H1 (cell line): ENCODE measurements around the gene CRYBG3. TPM values are rescaled to one million over a fixed set of nuclear protein-coding genes. Genes with fewer than 3 reads are reported as not detected.

Experiments
- CTCF ChIA-PET: fragments of 300-600 bp; sonication (Branson Sonifier 250); formaldehyde crosslinking; loops from one replicate; lab custom pipeline; 2021; ENCODE audit not compliant: partially characterized antibody; lab: Charles Lee
- POLR2A ChIA-PET: fragments of 300-600 bp; sonication (Branson Sonifier 250); formaldehyde crosslinking; loops from one replicate; lab custom pipeline; 2021; ENCODE audit warnings: inconsistent platforms; ENCODE audit not compliant: partially characterized antibody; lab: Charles Lee
- DNase-seq, 2 experiments: peaks; one replicate each; pipeline versions ENCODE4 v3.0.0 to v3.0.0-alpha.2; 2010 to 2022; ENCODE audit warnings: low spot score in 2 of 2, low read depth in 1 of 2, mixed read lengths in 1 of 2
- FAIRE-seq: peaks from 2 replicates; lab custom pipeline; 2011; peaks lifted over from hg19 to GRCh38; lab: Jason Lieb, UNC
- H2AFZ ChIP-seq: 2 replicates; pipeline ENCODE4 v1.8.1; 2012; ENCODE audit warnings: low read length, inconsistent platforms
- H2AK5ac ChIP-seq: 2 replicates; pipeline ENCODE4 v1.6.1; 2013; ENCODE audit warnings: low read depth, low read length
- H2BK120ac ChIP-seq: replicated peaks from 2 replicates; pipeline ENCODE3; 2013; ENCODE audit warnings: low read depth, low read length, inconsistent platforms
- H2BK12ac ChIP-seq: 2 replicates; pipeline ENCODE4 v1.6.1; 2013; ENCODE audit warnings: low read depth, low read length
- H2BK15ac ChIP-seq: 2 replicates; pipeline ENCODE4 v1.6.1; 2013; ENCODE audit warnings: low read length
- H2BK20ac ChIP-seq: 2 replicates; pipeline ENCODE4 v1.6.1; 2013; ENCODE audit warnings: low read length
- H2BK5ac ChIP-seq: 2 replicates; pipeline ENCODE4 v1.6.1; 2013; ENCODE audit warnings: low read depth, low read length
- H3K14ac ChIP-seq: 2 replicates; pipeline ENCODE4 v1.6.1; 2013; ENCODE audit warnings: inconsistent platforms; ENCODE audit not compliant: insufficient read length
- H3K18ac ChIP-seq: 2 replicates; pipeline ENCODE4 v1.6.1; 2013; ENCODE audit warnings: low read length; ENCODE audit errors: extremely low read depth
- H3K23ac ChIP-seq: 2 replicates; pipeline ENCODE4 v1.6.1; 2013; ENCODE audit warnings: inconsistent platforms; ENCODE audit not compliant: insufficient read length
- H3K23me2 ChIP-seq: 2 replicates; pipeline ENCODE4 v1.6.1; 2013; ENCODE audit warnings: low read depth, low read length
- H3K27ac ChIP-seq: 2 replicates; pipeline ENCODE4 v1.6.1; 2011; ENCODE audit warnings: low read depth, low read length, inconsistent platforms
- H3K27me3 ChIP-seq, 4 experiments: replicated peaks in 1 of 4; 1 replicate in 1 of 4; 2 replicates in 3 of 4; pipeline versions ENCODE4 v1.6.1 to v1.8.1; 2011 to 2013; ENCODE audit warnings: low read length in 3 of 4, mild to moderate bottlenecking in 3 of 4, inconsistent platforms in 2 of 4, mixed read lengths in 2 of 4, moderate library complexity in 1 of 4; ENCODE audit not compliant: control insufficient read depth in 3 of 4, insufficient read depth in 3 of 4; ENCODE audit errors: extremely low read depth in 1 of 4
- H3K36me3 ChIP-seq, 4 experiments: 2 replicates each; pipeline versions ENCODE4 v1.6.1 to v1.8.1; 2011 to 2013; ENCODE audit warnings: mild to moderate bottlenecking in 4 of 4, low read length in 3 of 4, moderate library complexity in 2 of 4, control low read depth in 1 of 4, inconsistent platforms in 1 of 4; ENCODE audit not compliant: insufficient read depth in 4 of 4, control insufficient read depth in 2 of 4
- H3K4ac ChIP-seq: replicated peaks from 2 replicates; pipeline ENCODE3; 2013; ENCODE audit warnings: low read length, low read depth, mixed read lengths, inconsistent platforms; ENCODE audit not compliant: insufficient read length
- H3K4me1 ChIP-seq, 4 experiments: replicated peaks in 1 of 4; 1 replicate in 1 of 4; 2 replicates in 3 of 4; pipeline versions ENCODE4 v1.6.1 to v1.8.1; 2011 to 2013; ENCODE audit warnings: low read length in 3 of 4, inconsistent platforms in 2 of 4, mixed read lengths in 1 of 4; ENCODE audit not compliant: insufficient read depth in 4 of 4, control insufficient read depth in 3 of 4
- H3K4me2 ChIP-seq, 2 experiments: 2 replicates each; pipeline versions ENCODE4 v1.6.1 to v1.8.1; 2011 to 2013; ENCODE audit warnings: low read depth in 2 of 2, low read length in 2 of 2, control low read depth in 1 of 2, inconsistent platforms in 1 of 2, mild to moderate bottlenecking in 1 of 2; ENCODE audit not compliant: insufficient read depth in 1 of 2
- H3K4me3 ChIP-seq, 4 experiments: fragments of 200-600, 300-600 bp in 1 of 4; sonication (generic), shearing (Covaris generic), sonication (Bioruptor Twin) in 1 of 4; 2 replicates each; pipeline versions ENCODE4 v1.5.1 to v1.8.1; 2011 to 2016; ENCODE audit warnings: low read length in 4 of 4, low read depth in 3 of 4, control low read depth in 2 of 4, inconsistent platforms in 2 of 4, mild to moderate bottlenecking in 2 of 4, mixed read lengths in 1 of 4, moderate library complexity in 1 of 4; ENCODE audit not compliant: insufficient read depth in 2 of 4; ENCODE audit errors: extremely low read depth in 1 of 4
- H3K56ac ChIP-seq: replicated peaks from 2 replicates; pipeline ENCODE3; 2013; ENCODE audit warnings: low read depth, mild to moderate bottlenecking, mixed read lengths, low read length, inconsistent platforms; ENCODE audit not compliant: insufficient read length
- H3K79me1 ChIP-seq: 2 replicates; pipeline ENCODE4 v1.6.1; 2013; ENCODE audit warnings: low read depth, low read length, control low read depth
- H3K79me2 ChIP-seq, 2 experiments: 2 replicates each; pipeline versions ENCODE4 v1.6.1 to v1.8.1; 2012 to 2013; ENCODE audit warnings: low read length in 2 of 2, mild to moderate bottlenecking in 2 of 2, inconsistent platforms in 1 of 2; ENCODE audit not compliant: insufficient read depth in 2 of 2, control insufficient read depth in 1 of 2
- H3K9ac ChIP-seq, 4 experiments: replicated peaks in 1 of 4; 1 replicate in 1 of 4; 2 replicates in 3 of 4; pipeline versions ENCODE4 v1.6.1 to v1.8.1; 2011 to 2013; ENCODE audit warnings: low read depth in 3 of 4, low read length in 3 of 4, control low read depth in 2 of 4, mild to moderate bottlenecking in 2 of 4, moderate library complexity in 2 of 4, inconsistent platforms in 1 of 4; ENCODE audit errors: extremely low read depth in 1 of 4
- H3K9me3 ChIP-seq, 2 experiments: 2 replicates each; pipeline versions ENCODE4 v1.6.1 to v1.8.1; 2012 to 2013; ENCODE audit warnings: mild to moderate bottlenecking in 2 of 2, moderate library complexity in 2 of 2, control low read depth in 1 of 2, inconsistent platforms in 1 of 2, low read depth in 1 of 2, low read length in 1 of 2, mixed read lengths in 1 of 2; ENCODE audit not compliant: insufficient read depth in 2 of 2
- H4K20me1 ChIP-seq, 2 experiments: replicated peaks in 1 of 2; 2 replicates each; pipeline versions ENCODE3 to v1.8.1; 2011 to 2013; ENCODE audit warnings: inconsistent platforms in 2 of 2, low read length in 2 of 2, mild to moderate bottlenecking in 1 of 2; ENCODE audit not compliant: insufficient read depth in 2 of 2, control insufficient read depth in 1 of 2
- H4K5ac ChIP-seq: 2 replicates; pipeline ENCODE4 v1.6.1; 2013; ENCODE audit warnings: low read length, low read depth, mixed read lengths, inconsistent platforms; ENCODE audit not compliant: insufficient read length
- H4K8ac ChIP-seq: 2 replicates; pipeline ENCODE4 v1.8.0; 2013; ENCODE audit warnings: mild to moderate bottlenecking, moderate library complexity, low read length, inconsistent platforms; ENCODE audit not compliant: insufficient read depth; ENCODE audit errors: extremely low read depth
- H4K91ac ChIP-seq: replicated peaks from 2 replicates; pipeline ENCODE3; 2013; ENCODE audit warnings: low read length, mixed read lengths, inconsistent platforms; ENCODE audit not compliant: insufficient read length
- ATF2 ChIP-seq: IDR thresholded peaks from 2 replicates; pipeline ENCODE4 v1.6.1; 2012; ENCODE audit warnings: low read length, inconsistent platforms
- RBBP5 ChIP-seq: IDR thresholded peaks from 2 replicates; pipeline ENCODE4 v1.7.1; 2012; ENCODE audit warnings: low read depth, mild to moderate bottlenecking, inconsistent platforms, low read length, moderate library complexity, borderline replicate concordance
- SP1 ChIP-seq: IDR thresholded peaks from 2 replicates; pipeline ENCODE4 v1.6.1; 2011; ENCODE audit warnings: low read depth, low read length
- TAF1 ChIP-seq: IDR thresholded peaks from 2 replicates; pipeline ENCODE4 v1.6.1; 2011; ENCODE audit warnings: mild to moderate bottlenecking, low read depth, low read length
- TBP ChIP-seq: IDR thresholded peaks from 2 replicates; pipeline ENCODE4 v1.6.1; 2011; ENCODE audit warnings: low read depth, low read length, improper control_type of control experiment
- YY1 ChIP-seq: IDR thresholded peaks from 2 replicates; pipeline ENCODE4 v1.6.1; 2011; ENCODE audit warnings: low read depth, mild to moderate bottlenecking, low read length
- WGBS, 2 experiments: shearing (Covaris generic) in 1 of 2; methylation state at CpG; one replicate each; pipeline versions ENCODE4 v1.1.6 to v1.1.7; 2013 to 2015; ENCODE audit warnings: low lambda C conversion rate in 2 of 2, mixed read lengths in 2 of 2, inconsistent platforms in 1 of 2, low coverage in 1 of 2, missing lambda C conversion rate in 1 of 2; ENCODE audit not compliant: insufficient replicate concordance in 2 of 2, insufficient coverage in 1 of 2, insufficient read length in 1 of 2; ENCODE audit errors: extremely low coverage in 1 of 2, missing lambda C conversion rate in 1 of 2; 5-methylcytosine and 5-hydroxymethylcytosine counted together
- polyA plus RNA-seq, 7 experiments: library from polyadenylated mRNA; depleted of rRNA in 3 of 7; stranded (reverse) in 5 of 7; unstranded in 2 of 7; fragments of >200 nt in 5 of 7; fragments of 200-250 nt in 2 of 7; gene quantifications; 1 replicate in 5 of 7; 2 replicates in 1 of 7; 4 replicates in 1 of 7; pipeline versions ENCODE4 v1.2.1 to v1.2.3, GENCODE V29; 2011 to 2013; ENCODE audit warnings: missing spikeins in 2 of 7, mixed read lengths in 2 of 7
- total RNA-seq: library from RNA; stranded (reverse); fragmentation: NEBNext Ultra II Directional; extraction: Animal tissue kit (Norgen Biotek cat#: 25700); gene quantifications from 2 replicates; pipeline ENCODE4 v1.2.1, GENCODE V29; 2021

The CRYBG3 gene
- total and polyA plus RNA-seq, 2 of the 8 experiments (the other 6 are each of a cell fraction or from before 2014, with no cell fraction given): 2.1 to 8.0 TPM

- Histone ChIP-seq H4K8ac (no peak overlapping the region), H3K4ac (no peak overlapping the region), H3K23ac (no peak overlapping the region), H4K5ac (no peak overlapping the region), H3K14ac (no peak overlapping the region), H2BK120ac (no peak overlapping the region), H3K79me1 (no peaks in the 10 kb centered on the region), H3K56ac (no peak overlapping the region), H2BK12ac (no peak overlapping the region), H3K4me1 (no peaks in the 10 kb centered on the region), H3K27ac (no peak overlapping the region), H2BK20ac (no peak overlapping the region), H4K91ac (no peak overlapping the region), H3K9me3 (no peaks in the 10 kb centered on the region), H3K36me3 (peaks cover 0 to 4% (median under 1%) of the 10 kb centered on the region in 4 experiments; a peak in 2 of 8 replicates), H3K79me2 (no peaks in the 10 kb centered on the region), H3K4me3 (no peak overlapping the region), H4K20me1 (no peaks in the 10 kb centered on the region), H3K18ac (no peak overlapping the region), H2BK15ac (no peak overlapping the region), H2AK5ac (no peak overlapping the region), H3K4me2 (no peak overlapping the region), H2AFZ (no peak overlapping the region), H3K27me3 (no peaks in the 10 kb centered on the region), H3K23me2 (no peaks in the 10 kb centered on the region), H3K9ac (no peak overlapping the region), H2BK5ac (no peak overlapping the region)
- CTCF ChIA-PET: interaction anchor here (0.6 to 1.5 kb wide), 5 partner anchors 13 to 70 kb away, joined by 3 to 8 read pairs (median 4); no protein-coding TSS in a partner anchor
- 89% methylated on average over 1 of the region's 1 CpG; no CpG with 5 or more reads in 1 of the 2 experiments for WGBS, 2 experiments
- no peak for FAIRE-seq
- POLR2A ChIA-PET: no interaction called here
- TF ChIP-seq YY1 (no peak), ATF2 (no peak), TAF1 (no peak), SP1 (no peak), TBP (no peak), RBBP5 (no peak)
- no peak for DNase-seq
Measured at GRCh38 chr3:97952872-97953271, 131.1 kb downstream of the CRYBG3 start.
